SU-DHL-6 (cell line): ENCODE data around the gene RASL10A.

Source experiments
- CTCF ChIP-seq: fragments of 200-600 bp; sonication (generic); IDR thresholded peaks from one replicate; pipeline ENCODE4 v1.5.1; 2017; ENCODE audit warnings: antibody characterized with exemption, mild to moderate bottlenecking, low read length, moderate library complexity; ENCODE audit not compliant: insufficient read depth, poor library complexity, severe bottlenecking
- EZH2phosphoT487 ChIP-seq: fragments of 200-600 bp; sonication (generic), shearing (Covaris generic); conservative IDR thresholded peaks from 2 replicates; pipeline ENCODE4 v1.6.1; 2018; ENCODE audit warnings: mild to moderate bottlenecking, antibody characterized with exemption, low read length, moderate library complexity, mixed read lengths

- TF ChIP-seq CTCF = no peak
- no peak for TF ChIP-seq EZH2phosphoT487
These were observed 48.7 kb downstream of the RASL10A start for GRCh38 chr22:29266564-29267461.
